Measurements from ENCODE around the gene SHROOM3.

The SHROOM3 gene

GRCh38 chr4:76748649-76749048, 313.6 kb downstream of the SHROOM3 start:
- H3K9me3 ChIP-seq (ENCODE audit: control insufficient read depth, insufficient read depth, low read length): peaks cover 5% of the 10 kb centered on the region; the same call in 1 of the 2 replicates
- peaks cover 7% of the 10 kb centered on the region; the same call in 1 of the 2 replicates for H3K4me1 ChIP-seq (ENCODE audit: insufficient read depth, low read length)
- H3K9ac ChIP-seq (ENCODE audit: low read depth, low read length): no peak overlapping the region
- H3K36me3 ChIP-seq (ENCODE audit: insufficient read depth, low read length): no peaks in the 10 kb centered on the region; the same call in 1 of the 2 replicates

GRCh38 chr4:76749355-76749754, 314.3 kb downstream of the SHROOM3 start:
- Histone ChIP-seq H3K36me3 (ENCODE audit: insufficient read depth, low read length) (no peaks in the 10 kb centered on the region; the same call in 1 of the 2 replicates), H3K9me3 (ENCODE audit: control insufficient read depth, insufficient read depth, low read length) (peaks cover 5% of the 10 kb centered on the region; the same call in 1 of the 2 replicates), H3K9ac (ENCODE audit: low read depth, low read length) (no peak overlapping the region), H3K4me1 (ENCODE audit: insufficient read depth, low read length) (peaks cover 7% of the 10 kb centered on the region; the same call in 1 of the 2 replicates)

GRCh38 chr4:76750716-76751115, 315.7 kb downstream of the SHROOM3 start:
- H3K9ac ChIP-seq (ENCODE audit: low read depth, low read length): no peak overlapping the region
- peaks cover 3% of the 10 kb centered on the region for H3K36me3 ChIP-seq (ENCODE audit: insufficient read depth, low read length)
- H3K9me3 ChIP-seq (ENCODE audit: control insufficient read depth, insufficient read depth, low read length): peaks cover 5% of the 10 kb centered on the region; the same call in 1 of the 2 replicates
- H3K4me1 ChIP-seq (ENCODE audit: insufficient read depth, low read length): peaks cover 7% of the 10 kb centered on the region; the same call in 1 of the 2 replicates

GRCh38 chr4:76751612-76752343, 316.7 kb downstream of the SHROOM3 start:
- Histone ChIP-seq H3K36me3 (ENCODE audit: insufficient read depth, low read length) (peaks cover 3% of the 10 kb centered on the region), H3K9me3 (ENCODE audit: control insufficient read depth, insufficient read depth, low read length) (peaks cover 5% of the 10 kb centered on the region; the same call in 1 of the 2 replicates), H3K9ac (ENCODE audit: low read depth, low read length) (no peak overlapping the region), H3K4me1 (ENCODE audit: insufficient read depth, low read length) (peaks cover 7% of the 10 kb centered on the region; the same call in 1 of the 2 replicates)

GRCh38 chr4:76752861-76753501, 318.0 kb downstream of the SHROOM3 start:
- peaks cover 7% of the 10 kb centered on the region for H3K4me1 ChIP-seq (ENCODE audit: insufficient read depth, low read length)
- H3K9ac ChIP-seq (ENCODE audit: low read depth, low read length): no peak overlapping the region
- H3K9me3 ChIP-seq (ENCODE audit: control insufficient read depth, insufficient read depth, low read length): peaks cover 5% of the 10 kb centered on the region; the same call in 1 of the 2 replicates
- peaks cover 3% of the 10 kb centered on the region for H3K36me3 ChIP-seq (ENCODE audit: insufficient read depth, low read length)

GRCh38 chr4:76753814-76754213, 318.8 kb downstream of the SHROOM3 start:
- H3K9me3 ChIP-seq (ENCODE audit: control insufficient read depth, insufficient read depth, low read length): peaks cover 5% of the 10 kb centered on the region; the same call in 1 of the 2 replicates
- peaks cover 3% of the 10 kb centered on the region; the same call in 1 of the 2 replicates for H3K4me1 ChIP-seq (ENCODE audit: insufficient read depth, low read length)
- no peak overlapping the region for H3K9ac ChIP-seq (ENCODE audit: low read depth, low read length)
- peaks cover 3% of the 10 kb centered on the region for H3K36me3 ChIP-seq (ENCODE audit: insufficient read depth, low read length)

GRCh38 chr4:76754439-76754838, 319.4 kb downstream of the SHROOM3 start:
- peaks cover 5% of the 10 kb centered on the region; the same call in 1 of the 2 replicates for H3K9me3 ChIP-seq (ENCODE audit: control insufficient read depth, insufficient read depth, low read length)
- no peak overlapping the region for H3K9ac ChIP-seq (ENCODE audit: low read depth, low read length)
- H3K36me3 ChIP-seq (ENCODE audit: insufficient read depth, low read length): peaks cover 3% of the 10 kb centered on the region
- peaks cover 7% of the 10 kb centered on the region; the same call in 1 of the 2 replicates for H3K4me1 ChIP-seq (ENCODE audit: insufficient read depth, low read length)

- Histone ChIP-seq H3K36me3 (ENCODE audit: insufficient read depth, low read length) (peaks cover 9% of the 10 kb centered on the region), H3K9ac (ENCODE audit: low read depth, low read length) (no peak overlapping the region), H3K9me3 (ENCODE audit: control insufficient read depth, insufficient read depth, low read length) (peaks cover 5% of the 10 kb centered on the region; the same call in 1 of the 2 replicates), H3K4me1 (ENCODE audit: insufficient read depth, low read length) (peaks cover 7% of the 10 kb centered on the region; the same call in 1 of the 2 replicates)
Measured at GRCh38 chr4:76755756-76756155, 320.7 kb downstream of the SHROOM3 start.

GRCh38 chr4:76756416-76756815, 321.4 kb downstream of the SHROOM3 start:
- Histone ChIP-seq H3K9me3 (ENCODE audit: control insufficient read depth, insufficient read depth, low read length) (peaks cover 5% of the 10 kb centered on the region; the same call in 1 of the 2 replicates), H3K4me1 (ENCODE audit: insufficient read depth, low read length) (peaks cover 7% of the 10 kb centered on the region; the same call in 1 of the 2 replicates), H3K9ac (ENCODE audit: low read depth, low read length) (no peak overlapping the region), H3K36me3 (ENCODE audit: insufficient read depth, low read length) (peaks cover 15% of the 10 kb centered on the region)

GRCh38 chr4:76757418-76757939, 322.4 kb downstream of the SHROOM3 start:
- H3K9ac ChIP-seq (ENCODE audit: low read depth, low read length): no peak overlapping the region

GRCh38 chr4:76758290-76758882, 323.4 kb downstream of the SHROOM3 start:
- Histone ChIP-seq H3K9ac (ENCODE audit: low read depth, low read length) (no peak overlapping the region), H3K36me3 (ENCODE audit: insufficient read depth, low read length) (peaks cover 16% of the 10 kb centered on the region), H3K9me3 (ENCODE audit: control insufficient read depth, insufficient read depth, low read length) (no peaks in the 10 kb centered on the region), H3K4me1 (ENCODE audit: insufficient read depth, low read length) (peaks cover 7% of the 10 kb centered on the region; the same call in 1 of the 2 replicates)

More at GRCh38 chr4:76757418-76757939, 322.4 kb downstream of the SHROOM3 start:
- H3K36me3 ChIP-seq (ENCODE audit: insufficient read depth, low read length): peaks cover 16% of the 10 kb centered on the region
- H3K9me3 ChIP-seq (ENCODE audit: control insufficient read depth, insufficient read depth, low read length): no peaks in the 10 kb centered on the region
- peaks cover 7% of the 10 kb centered on the region; the same call in 1 of the 2 replicates for H3K4me1 ChIP-seq (ENCODE audit: insufficient read depth, low read length)

- no peaks in the 10 kb centered on the region for H3K9me3 ChIP-seq (ENCODE audit: control insufficient read depth, insufficient read depth, low read length)
- peaks cover 7% of the 10 kb centered on the region for H3K4me1 ChIP-seq (ENCODE audit: insufficient read depth, low read length)
- H3K36me3 ChIP-seq (ENCODE audit: insufficient read depth, low read length): peaks cover 16% of the 10 kb centered on the region
- no peak overlapping the region for H3K9ac ChIP-seq (ENCODE audit: low read depth, low read length)
Measured at GRCh38 chr4:76758996-76759395, 324.0 kb downstream of the SHROOM3 start.

GRCh38 chr4:76760193-76760592, 325.2 kb downstream of the SHROOM3 start:
- Histone ChIP-seq H3K36me3 (ENCODE audit: insufficient read depth, low read length) (peaks cover 13% of the 10 kb centered on the region), H3K9me3 (ENCODE audit: control insufficient read depth, insufficient read depth, low read length) (no peaks in the 10 kb centered on the region), H3K9ac (ENCODE audit: low read depth, low read length) (no peak overlapping the region), H3K4me1 (ENCODE audit: insufficient read depth, low read length) (peaks cover 16% of the 10 kb centered on the region)

Data from ES-I3 (cell line).